AG09309 (cell line): ENCODE measurements around the gene IL1RAPL1.

ENCODE experiments used
- DNase-seq: peaks from one replicate; pipeline ENCODE4 v3.0.0-alpha.2; 2010; ENCODE audit warnings: low read depth
- H3K4me3 ChIP-seq: 2 replicates; pipeline ENCODE4 v1.5.1; 2011; ENCODE audit warnings: mild to moderate bottlenecking, low read depth, low read length, moderate library complexity; ENCODE audit not compliant: control insufficient read depth
- CTCF ChIP-seq: IDR thresholded peaks from 2 replicates; pipeline ENCODE4 v1.5.1; 2011; ENCODE audit warnings: mild to moderate bottlenecking, low read depth, low read length, inconsistent platforms; ENCODE audit not compliant: insufficient read depth, control insufficient read depth; ENCODE audit errors: missing control alignments

The IL1RAPL1 gene

GRCh38 chrX:29948653-29949052 lies 1361.4 kb downstream of the IL1RAPL1 start:
- DNase-seq, result no peak
- TF ChIP-seq CTCF, result no peak
- H3K4me3 ChIP-seq, result no peak overlapping the region

- H3K4me3 ChIP-seq, result no peak overlapping the region
- no peak for TF ChIP-seq CTCF
- no peak for DNase-seq
These were observed 1364.8 kb downstream of the IL1RAPL1 start for GRCh38 chrX:29952016-29952415.

GRCh38 chrX:29962061-29962460 lies 1374.8 kb downstream of the IL1RAPL1 start:
- DNase-seq, result no peak
- H3K4me3 ChIP-seq, result no peak overlapping the region
- no peak for TF ChIP-seq CTCF

GRCh38 chrX:29965634-29966033 lies 1378.4 kb downstream of the IL1RAPL1 start:
- no peak overlapping the region for H3K4me3 ChIP-seq
- no peak for TF ChIP-seq CTCF
- no peak for DNase-seq

GRCh38 chrX:29992083-29992482 lies 1404.8 kb downstream of the IL1RAPL1 start:
- TF ChIP-seq CTCF, result no peak
- DNase-seq, result no peak
- H3K4me3 ChIP-seq, result no peak overlapping the region

GRCh38 chrX:30005813-30006212 lies 1418.6 kb downstream of the IL1RAPL1 start:
- DNase-seq, result no peak
- no peak overlapping the region for H3K4me3 ChIP-seq
- no peak for TF ChIP-seq CTCF
